GM19328 (cell line): ENCODE measurements around the gene AKAP12.
"Not testable (repeated sequence)": the region's sequence is repeated elsewhere in the genome, so short reads cannot be mapped to it uniquely, and the experiment has no call there.

Source experiments
- ATAC-seq: cut with Tn5 transposase; IDR thresholded peaks from one replicate; pipeline ENCODE4 v1.9.1; 2021; ENCODE audit warnings: mild to moderate bottlenecking, moderate library complexity; ENCODE audit not compliant: unreplicated experiment

AKAP12 gene

DNA sequence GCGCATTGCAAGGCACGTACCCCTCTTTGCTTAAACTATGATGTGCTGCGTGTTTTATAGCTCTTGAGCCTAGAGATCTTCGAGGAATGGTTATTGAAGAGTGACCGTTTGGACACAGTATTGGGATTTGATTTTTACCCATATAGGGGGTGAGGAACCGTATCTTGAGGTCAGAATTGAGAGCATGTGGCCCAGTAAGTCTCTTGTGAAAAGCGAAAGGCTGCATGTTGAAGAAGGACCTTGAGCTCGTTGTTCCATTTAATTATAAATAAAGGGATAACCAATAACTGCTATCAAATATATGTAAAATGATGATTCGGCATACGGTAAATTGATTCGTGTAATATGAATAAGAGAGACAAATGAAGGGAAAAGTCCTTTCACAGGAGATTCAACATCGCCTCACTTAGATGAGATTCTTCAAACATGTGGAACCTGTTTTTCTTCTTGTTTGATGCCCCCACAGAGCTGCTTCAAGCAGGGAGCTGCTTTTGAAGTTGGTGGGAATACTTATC lies 66.6 kb downstream of the AKAP12 start:
- no peak for ATAC-seq

- no peak for ATAC-seq
Measured at GRCh38 chr6:151307501-151307900, 67.7 kb downstream of the AKAP12 start.

GRCh38 chr6:151309619-151310018 lies 69.9 kb downstream of the AKAP12 start:
- ATAC-seq, result no peak

- ATAC-seq, result no peak
Measured at GRCh38 chr6:151310279-151310678, 70.5 kb downstream of the AKAP12 start.

DNA sequence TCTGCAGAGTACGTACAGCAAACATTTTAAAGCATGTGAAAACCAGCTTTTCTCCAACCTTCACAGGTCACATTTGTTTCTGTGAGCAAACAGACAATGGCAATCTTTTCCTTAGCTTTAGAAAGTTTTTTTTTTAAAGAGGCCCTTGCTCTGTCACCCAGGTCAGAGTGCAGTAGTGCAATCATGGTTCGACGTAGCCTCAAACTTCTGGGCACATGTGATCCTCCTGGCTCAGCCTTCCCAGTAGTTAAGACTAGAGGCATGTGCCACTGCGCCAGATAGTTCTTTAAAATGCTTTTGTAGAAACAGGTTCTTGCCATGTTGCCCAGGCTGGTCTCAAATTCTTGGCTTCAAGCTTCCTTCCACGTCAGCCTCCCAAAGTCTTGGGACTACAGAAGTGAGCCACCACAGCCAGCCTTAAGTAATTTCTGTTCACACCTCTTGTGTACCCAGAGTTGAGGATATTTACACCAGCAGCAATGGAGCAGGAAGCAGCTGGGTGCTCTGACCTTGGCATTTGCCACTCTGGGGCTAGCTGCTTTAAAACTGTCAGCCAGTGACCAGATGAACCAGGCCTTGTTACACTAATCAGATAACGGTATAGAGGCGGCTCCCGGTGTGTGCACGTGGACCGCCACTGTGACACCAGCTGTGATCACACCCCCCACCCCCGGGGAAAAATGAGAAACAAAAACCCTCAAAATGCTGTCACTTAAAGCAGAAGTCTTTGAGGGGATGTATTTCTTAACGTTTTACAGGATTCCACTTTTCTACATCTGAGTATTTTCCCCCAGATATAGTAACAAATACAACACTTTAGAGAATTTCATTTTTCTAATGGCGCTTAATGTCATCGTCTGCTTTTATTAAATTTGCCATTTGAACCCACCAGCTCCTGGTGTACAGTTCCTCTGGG lies 71.3 kb downstream of the AKAP12 start:
- no peak for ATAC-seq

GRCh38 chr6:151313066-151313491 lies 73.3 kb downstream of the AKAP12 start:
- ATAC-seq, result no peak

GRCh38 chr6:151315661-151316060 lies 75.9 kb downstream of the AKAP12 start:
- ATAC-seq, result not testable (repeated sequence)

- no peak for ATAC-seq
Measured at GRCh38 chr6:151317103-151317994, 77.6 kb downstream of the AKAP12 start.

- ATAC-seq, result no peak
Measured at GRCh38 chr6:151317995-151318365, 78.2 kb downstream of the AKAP12 start.

DNA sequence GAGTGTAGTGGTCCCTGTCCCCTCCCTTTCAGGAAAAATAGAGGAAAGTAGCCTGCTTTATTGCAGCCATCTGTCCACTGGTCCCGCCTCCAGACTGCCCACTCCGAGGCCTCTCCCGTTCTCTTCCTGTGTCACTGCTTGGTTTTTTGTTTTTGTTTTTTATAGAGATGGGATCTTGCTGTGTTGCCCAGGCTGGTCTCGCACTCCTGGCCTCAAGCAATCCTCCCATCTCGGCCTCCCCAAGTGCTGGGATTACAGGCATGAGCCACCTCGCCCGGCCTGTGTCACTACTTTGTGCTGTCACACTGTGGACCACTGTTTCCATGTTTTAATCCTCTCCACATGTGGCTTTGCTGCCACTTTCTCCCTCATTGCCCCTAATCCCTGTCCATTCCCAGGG lies 80.4 kb downstream of the AKAP12 start:
- ATAC-seq, result no peak

GRCh38 chr6:151321438-151321837 lies 81.7 kb downstream of the AKAP12 start:
- ATAC-seq, result no peak

DNA sequence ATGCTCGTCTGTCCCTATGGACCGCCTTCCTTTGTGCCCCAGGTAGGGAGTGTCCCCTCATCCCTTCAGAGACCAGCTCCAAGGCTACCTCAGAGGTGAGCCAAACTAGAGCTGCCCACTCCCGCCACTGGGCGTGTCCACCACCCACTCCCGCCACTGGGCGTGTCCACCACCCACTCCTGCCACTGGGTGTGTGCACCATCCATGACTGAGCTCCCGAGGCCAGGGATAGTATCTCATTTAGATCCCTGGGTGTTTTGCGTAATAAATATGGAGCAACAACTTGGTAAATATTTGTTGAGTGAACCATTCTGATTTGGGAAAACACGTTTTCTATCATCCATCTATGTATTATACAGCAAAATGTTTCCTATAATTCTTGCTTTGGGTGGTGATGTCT lies 82.8 kb downstream of the AKAP12 start:
- no peak for ATAC-seq

- no peak for ATAC-seq
Measured at GRCh38 chr6:151323791-151324487, 84.2 kb downstream of the AKAP12 start.

GRCh38 chr6:151324488-151324825 lies 84.7 kb downstream of the AKAP12 start:
- no peak for ATAC-seq

DNA sequence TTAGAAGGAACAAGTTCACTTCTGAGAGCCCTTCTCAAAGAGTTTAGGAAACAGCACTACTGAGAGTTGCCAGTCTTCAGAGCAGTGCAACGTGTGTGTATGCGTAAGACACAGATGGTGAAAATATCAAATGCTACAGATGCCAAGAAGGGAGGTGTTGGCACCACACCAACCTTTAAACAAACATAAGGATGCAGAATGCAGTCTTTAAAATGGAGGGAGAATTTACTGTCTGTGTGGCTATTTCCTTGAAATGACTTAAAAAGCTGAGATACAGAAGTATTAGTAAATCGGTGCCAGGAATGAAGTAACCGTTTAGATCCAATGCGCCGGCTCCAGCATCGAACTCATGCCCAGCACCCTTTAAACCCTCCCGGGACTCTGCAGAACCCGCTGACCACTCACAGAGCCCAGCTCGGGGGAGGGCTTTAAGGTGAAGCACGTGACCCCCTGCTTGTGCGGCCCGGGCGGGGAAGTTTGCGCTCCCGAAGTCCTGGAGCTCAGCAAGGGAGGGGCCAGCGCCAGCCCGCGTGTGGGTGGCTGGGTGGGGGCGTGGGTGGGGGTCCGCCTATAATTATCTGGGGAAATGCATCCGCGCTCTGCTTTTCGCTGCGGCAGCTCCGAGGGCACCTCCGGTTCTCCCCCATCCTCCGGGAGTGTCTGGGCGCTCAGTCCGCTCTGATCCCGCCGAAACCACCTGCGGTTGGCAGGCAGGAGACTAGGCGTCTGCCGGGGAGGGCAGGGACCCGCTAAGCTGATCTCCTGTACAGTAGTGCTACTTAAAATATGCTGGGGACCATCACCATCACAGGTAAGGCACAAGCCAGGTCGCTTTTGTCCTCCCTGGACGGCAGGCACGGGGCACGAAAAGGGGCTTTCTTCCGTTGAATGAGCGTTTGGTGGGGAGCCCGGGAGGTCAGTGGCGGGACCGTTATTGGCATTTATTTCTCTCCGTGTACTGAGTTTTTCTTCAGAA lies 85.6 kb downstream of the AKAP12 start:
- ATAC-seq, result no peak

DNA sequence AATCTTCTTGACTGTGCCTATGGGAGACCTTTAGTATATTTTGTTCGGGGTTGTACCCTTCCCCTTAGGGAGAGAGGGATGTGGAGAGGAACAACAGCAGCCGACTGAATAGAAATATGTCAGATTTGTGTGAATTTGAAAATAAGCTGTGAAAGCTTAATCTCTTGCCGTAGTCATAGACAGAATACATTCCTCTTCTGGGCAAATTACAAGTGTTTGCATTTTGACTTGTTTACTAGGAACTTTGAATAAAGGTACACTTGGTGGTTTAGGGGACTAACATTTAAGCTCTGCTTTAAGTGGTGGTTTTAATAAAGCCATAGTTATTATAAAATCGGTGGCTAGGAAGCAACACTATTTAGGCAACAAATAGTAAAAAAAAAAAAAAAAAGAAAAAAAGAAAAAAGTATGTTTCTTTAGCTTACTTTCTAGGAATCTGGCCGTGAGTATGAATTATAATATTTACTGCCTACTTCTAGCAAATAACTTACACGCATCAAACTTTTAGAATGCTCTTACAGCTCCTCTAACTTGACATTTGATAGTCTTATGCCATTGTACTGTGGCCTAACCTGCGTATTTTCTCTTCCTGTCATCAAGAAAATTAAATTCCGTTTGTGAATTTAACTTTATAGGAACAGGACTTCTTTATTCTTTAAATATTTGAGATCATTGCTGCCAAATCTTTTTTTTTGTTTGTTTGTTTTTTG lies 86.5 kb downstream of the AKAP12 start:
- no peak for ATAC-seq

- no peak for ATAC-seq
Measured at GRCh38 chr6:151327101-151327500, 87.3 kb downstream of the AKAP12 start.

GRCh38 chr6:151330130-151330696 lies 90.4 kb downstream of the AKAP12 start:
- no peak for ATAC-seq

- ATAC-seq, result no peak
Measured at GRCh38 chr6:151335930-151336329, 96.2 kb downstream of the AKAP12 start.
